ENCODE data around the gene TNFAIP8L1.

The TNFAIP8L1 gene

GRCh38 chr19:4606921-4607678, 32.2 kb upstream of the TNFAIP8L1 start:
- Histone ChIP-seq H3K79me2 (ENCODE audit: insufficient read depth, low read length) (no peaks in the 10 kb centered on the region), H3K4me3 (ENCODE audit: low read depth, low read length, poor library complexity, severe bottlenecking) (peak overlapping the region; percentile 13), H3K36me3 (ENCODE audit: insufficient read depth, low read length) (no peaks in the 10 kb centered on the region), H3K9me3 (ENCODE audit: low read length) (no peaks in the 10 kb centered on the region), H3K27me3 (ENCODE audit: insufficient read depth, low read length) (peaks cover 13% of the 10 kb centered on the region; the same call in 1 of the 2 replicates), H3F3A (ENCODE audit: insufficient read depth, low read length) (no peaks in the 10 kb centered on the region), H3K9me2 (ENCODE audit: low read depth, low read length) (no peaks in the 10 kb centered on the region), H3K27ac (ENCODE audit: low read depth, low read length, poor library complexity, severe bottlenecking) (no peak overlapping the region), H3K4me2 (ENCODE audit: low read length) (peak overlapping the region; percentile 34; the same call in 1 of the 2 replicates), H3K4me1 (ENCODE audit: insufficient read depth, low read length, severe bottlenecking) (peaks cover 12% of the 10 kb centered on the region), H3K9ac (ENCODE audit: low read length) (no peak overlapping the region), H2AFZ (ENCODE audit: low read length) (no peak overlapping the region), H4K20me1 (ENCODE audit: insufficient read depth, low read length) (no peaks in the 10 kb centered on the region)
- no peak for TF ChIP-seq EZH2 (IDR thresholded peaks at IDR 0.05; ENCODE audit: borderline replicate concordance, low read length)
- TF ChIP-seq, protein P1, sequence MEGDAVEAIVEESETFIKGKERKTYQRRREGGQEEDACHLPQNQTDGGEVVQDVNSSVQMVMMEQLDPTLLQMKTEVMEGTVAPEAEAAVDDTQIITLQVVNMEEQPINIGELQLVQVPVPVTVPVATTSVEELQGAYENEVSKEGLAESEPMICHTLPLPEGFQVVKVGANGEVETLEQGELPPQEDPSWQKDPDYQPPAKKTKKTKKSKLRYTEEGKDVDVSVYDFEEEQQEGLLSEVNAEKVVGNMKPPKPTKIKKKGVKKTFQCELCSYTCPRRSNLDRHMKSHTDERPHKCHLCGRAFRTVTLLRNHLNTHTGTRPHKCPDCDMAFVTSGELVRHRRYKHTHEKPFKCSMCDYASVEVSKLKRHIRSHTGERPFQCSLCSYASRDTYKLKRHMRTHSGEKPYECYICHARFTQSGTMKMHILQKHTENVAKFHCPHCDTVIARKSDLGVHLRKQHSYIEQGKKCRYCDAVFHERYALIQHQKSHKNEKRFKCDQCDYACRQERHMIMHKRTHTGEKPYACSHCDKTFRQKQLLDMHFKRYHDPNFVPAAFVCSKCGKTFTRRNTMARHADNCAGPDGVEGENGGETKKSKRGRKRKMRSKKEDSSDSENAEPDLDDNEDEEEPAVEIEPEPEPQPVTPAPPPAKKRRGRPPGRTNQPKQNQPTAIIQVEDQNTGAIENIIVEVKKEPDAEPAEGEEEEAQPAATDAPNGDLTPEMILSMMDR (IDR thresholded peaks at IDR 0.05; ENCODE audit: low read length), result peak; percentile 18; the same call in 1 of the 2 replicates

GRCh38 chr19:4609878-4610511, 29.3 kb upstream of the TNFAIP8L1 start:
- Histone ChIP-seq H3K9me3 (ENCODE audit: low read length) (no peaks in the 10 kb centered on the region), H4K20me1 (ENCODE audit: insufficient read depth, low read length) (no peaks in the 10 kb centered on the region), H3K27ac (ENCODE audit: low read depth, low read length, poor library complexity, severe bottlenecking) (no peak overlapping the region), H3K9ac (ENCODE audit: low read length) (no peak overlapping the region), H3K27me3 (ENCODE audit: insufficient read depth, low read length) (peaks cover 9% of the 10 kb centered on the region; the same call in 1 of the 2 replicates), H3K79me2 (ENCODE audit: insufficient read depth, low read length) (no peaks in the 10 kb centered on the region), H3K36me3 (ENCODE audit: insufficient read depth, low read length) (no peaks in the 10 kb centered on the region), H3F3A (ENCODE audit: insufficient read depth, low read length) (no peaks in the 10 kb centered on the region), H3K4me1 (ENCODE audit: insufficient read depth, low read length, severe bottlenecking) (peaks cover 12% of the 10 kb centered on the region), H3K4me3 (ENCODE audit: low read depth, low read length, poor library complexity, severe bottlenecking) (no peak overlapping the region), H2AFZ (ENCODE audit: low read length) (no peak overlapping the region), H3K9me2 (ENCODE audit: low read depth, low read length) (no peaks in the 10 kb centered on the region), H3K4me2 (ENCODE audit: low read length) (no peak overlapping the region)
- TF ChIP-seq, protein P1 (IDR thresholded peaks at IDR 0.05; ENCODE audit: low read length), result no peak
- TF ChIP-seq EZH2 (IDR thresholded peaks at IDR 0.05; ENCODE audit: borderline replicate concordance, low read length), result no peak

DNA sequence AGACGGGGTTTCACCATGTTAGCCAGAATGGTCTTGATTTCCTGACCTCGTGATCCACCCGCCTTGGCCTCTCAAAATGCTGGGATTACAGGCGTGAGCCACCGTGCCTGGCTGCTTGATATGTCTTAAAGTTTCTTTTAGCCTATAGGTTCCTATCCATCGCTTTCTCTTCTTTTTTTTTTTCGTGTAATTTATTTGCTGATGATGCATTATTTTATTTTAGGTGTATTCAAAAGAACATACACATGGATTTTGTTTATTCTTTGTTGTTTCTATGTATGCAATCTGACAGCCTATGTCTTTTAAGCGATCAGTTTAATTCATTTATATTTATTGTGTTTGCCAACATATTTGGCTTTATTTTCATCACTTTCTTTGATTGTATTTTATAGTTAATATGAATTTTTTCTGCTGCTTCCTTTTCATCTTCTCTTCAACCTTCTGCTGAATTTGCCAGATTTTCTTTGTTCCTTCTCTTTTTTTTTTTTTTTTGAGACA, 26.0 kb upstream of the TNFAIP8L1 start:
- H3K4me1 ChIP-seq (ENCODE audit: insufficient read depth, low read length, severe bottlenecking), result peaks cover 6% of the 10 kb centered on the region
- H3K9me3 ChIP-seq (ENCODE audit: low read length), result no peaks in the 10 kb centered on the region
- H2AFZ ChIP-seq (ENCODE audit: low read length), result no peak overlapping the region
- H3K27ac ChIP-seq (ENCODE audit: low read depth, low read length, poor library complexity, severe bottlenecking), result no peak overlapping the region
- TF ChIP-seq, protein P1 (IDR thresholded peaks at IDR 0.05; ENCODE audit: low read length), result no peak
- no peak for TF ChIP-seq EZH2 (IDR thresholded peaks at IDR 0.05; ENCODE audit: borderline replicate concordance, low read length)
- no peaks in the 10 kb centered on the region for H3K9me2 ChIP-seq (ENCODE audit: low read depth, low read length)
- H3K4me3 ChIP-seq (ENCODE audit: low read depth, low read length, poor library complexity, severe bottlenecking), result no peak overlapping the region
- peaks cover 5% of the 10 kb centered on the region; the same call in 1 of the 2 replicates for H3K27me3 ChIP-seq (ENCODE audit: insufficient read depth, low read length)
- H4K20me1 ChIP-seq (ENCODE audit: insufficient read depth, low read length), result no peaks in the 10 kb centered on the region
- H3K36me3 ChIP-seq (ENCODE audit: insufficient read depth, low read length), result no peaks in the 10 kb centered on the region
- H3K79me2 ChIP-seq (ENCODE audit: insufficient read depth, low read length), result no peaks in the 10 kb centered on the region
- no peaks in the 10 kb centered on the region for H3F3A ChIP-seq (ENCODE audit: insufficient read depth, low read length)
- no peak overlapping the region for H3K4me2 ChIP-seq (ENCODE audit: low read length)
- no peak overlapping the region for H3K9ac ChIP-seq (ENCODE audit: low read length)

All from OCI-LY1 (cell line).